Measurements from ENCODE around the gene BRME1. TPM values are rescaled to one million over a fixed set of nuclear protein-coding genes. Genes with fewer than 3 reads are reported as not detected.

BRME1 gene
- total and polyA plus RNA-seq, 9 donors, result 0.57 to 3.7 (median 2.3) TPM

DNA sequence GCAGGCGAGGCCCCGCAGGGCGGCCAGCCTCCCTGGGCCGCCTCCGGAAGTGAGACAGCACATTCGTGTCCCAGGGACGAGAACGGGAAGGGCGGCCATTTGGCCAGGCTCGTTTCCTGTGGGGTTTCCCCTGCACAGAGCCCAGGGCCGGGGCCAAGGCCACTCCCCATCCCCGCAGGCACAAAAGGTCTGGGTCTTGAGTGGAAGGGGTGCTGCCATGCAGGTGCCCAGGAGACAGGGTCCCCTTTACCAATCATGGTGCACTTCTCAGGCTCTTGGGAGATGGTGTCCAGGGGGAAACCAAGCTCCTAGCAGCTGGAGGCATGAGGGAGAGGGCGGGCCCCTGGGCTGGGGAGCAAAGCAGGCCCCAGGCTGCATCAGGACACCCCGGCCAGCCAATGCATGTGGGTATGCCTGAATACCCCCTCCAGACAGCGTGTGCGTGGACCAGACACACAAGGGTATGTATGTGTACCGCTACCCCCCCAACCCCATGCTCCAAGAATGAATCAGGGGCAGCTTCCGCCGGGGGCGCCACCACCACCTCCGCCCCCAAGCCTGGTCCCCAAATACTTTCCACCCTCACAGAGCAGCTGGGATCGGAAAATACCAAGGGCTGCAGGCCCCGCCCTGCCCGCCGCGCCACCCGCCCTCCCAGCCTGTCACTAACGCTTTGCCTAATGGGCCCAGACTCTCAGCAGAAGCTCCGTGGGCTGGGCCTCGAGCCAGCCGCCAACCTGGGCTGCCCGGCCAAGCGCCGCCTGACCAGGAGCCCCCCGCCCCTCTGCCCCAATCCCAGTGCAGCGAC, 66.6 kb downstream of the BRME1 start:
- 14 to 25% (median 20%) methylated on average over 30 to 36 of the region's 36 CpGs for WGBS, 3 donors
- H3K27me3 ChIP-seq, result no peaks in the 10 kb centered on the region
- peak; percentile 61 to 80 (median 75) for DNase-seq
- intact Hi-C loops (cut with DNase I), result no loop called here
- H3K9me3 ChIP-seq, result no peaks in the 10 kb centered on the region
- H3K4me3 ChIP-seq, result peak overlapping the region; percentile 66
- peaks cover 24% of the 10 kb centered on the region for H3K4me1 ChIP-seq (ENCODE audit: insufficient read depth)
- H3K27ac ChIP-seq, result peak overlapping the region; percentile 68 to 71
- no peaks in the 10 kb centered on the region for H3K36me3 ChIP-seq
- TF ChIP-seq POLR2A (IDR thresholded peaks at IDR 0.05) (peak; percentile 37), CTCF (IDR thresholded peaks at IDR 0.05) (no peak), EP300 (IDR thresholded peaks at IDR 0.05) (no peak)

DNA sequence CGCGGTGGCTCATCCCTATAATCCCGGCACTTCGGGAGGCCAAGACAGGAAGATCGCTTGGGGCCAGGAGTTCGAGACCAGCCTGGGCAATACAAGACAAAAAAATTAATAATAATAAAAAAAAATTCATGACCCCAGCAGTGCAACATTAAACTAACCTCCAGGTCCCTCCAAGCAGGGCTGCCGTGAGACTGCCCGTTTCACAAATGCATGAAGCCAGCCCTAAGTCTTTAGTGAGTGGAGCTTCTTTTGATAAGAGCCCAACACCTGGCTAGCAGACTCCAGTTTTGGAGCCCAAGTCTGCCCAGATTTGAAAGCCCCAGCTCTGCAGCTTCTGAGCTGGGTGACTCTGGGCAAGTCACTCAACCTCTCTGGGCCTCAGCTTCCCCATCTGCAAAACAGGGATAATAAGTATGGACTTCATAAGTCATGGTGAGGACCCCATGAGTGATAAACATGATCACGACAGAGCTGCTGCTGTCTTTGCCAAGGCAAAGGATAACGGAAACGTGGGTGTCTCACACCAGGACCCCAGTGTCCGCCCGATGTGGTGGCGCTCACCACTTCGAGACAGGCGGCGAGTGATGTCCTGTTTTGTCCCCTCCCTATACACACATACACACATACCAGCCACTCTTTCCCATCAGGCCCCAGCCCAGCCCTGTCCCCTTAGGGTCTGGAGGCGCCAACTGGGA, 67.3 kb downstream of the BRME1 start:
- TF ChIP-seq EP300 (IDR thresholded peaks at IDR 0.05) (no peak), POLR2A (IDR thresholded peaks at IDR 0.05) (no peak), CTCF (IDR thresholded peaks at IDR 0.05) (no peak)
- WGBS, 3 donors, result 64 to 74% (median 69%) methylated on average over 18 of the region's 18 CpGs
- DNase-seq, result no peak

GRCh38 chr19:13835791-13836723, 69.9 kb downstream of the BRME1 start:
- no peaks in the 10 kb centered on the region for H3K9me3 ChIP-seq
- intact Hi-C loops (cut with DNase I), result no loop called here
- peak overlapping the region; percentile 1 to 26 for H3K27ac ChIP-seq
- H3K4me3 ChIP-seq, result no peak overlapping the region
- 60 to 66% (median 64%) methylated on average over 20 to 21 of the region's 21 CpGs for WGBS, 3 donors
- peaks cover 21% of the 10 kb centered on the region for H3K4me1 ChIP-seq (ENCODE audit: insufficient read depth)
- no peaks in the 10 kb centered on the region for H3K36me3 ChIP-seq
- no peak for TF ChIP-seq CTCF (IDR thresholded peaks at IDR 0.05)
- no peak for TF ChIP-seq POLR2A (IDR thresholded peaks at IDR 0.05)
- TF ChIP-seq EP300 (IDR thresholded peaks at IDR 0.05), result no peak
- DNase-seq, result peak in 1 of 5 donors; percentile 44
- H3K27me3 ChIP-seq, result no peaks in the 10 kb centered on the region

More for the DNA sequence above, 67.3 kb downstream of the BRME1 start:
- no peaks in the 10 kb centered on the region for H3K36me3 ChIP-seq
- no peaks in the 10 kb centered on the region for H3K27me3 ChIP-seq
- no peaks in the 10 kb centered on the region for H3K9me3 ChIP-seq
- H3K4me1 ChIP-seq (ENCODE audit: insufficient read depth), result peaks cover 21% of the 10 kb centered on the region
- H3K4me3 ChIP-seq, result peak overlapping the region; percentile 66
- peak overlapping the region; percentile 68 to 71 for H3K27ac ChIP-seq
- intact Hi-C loops (cut with DNase I), result no loop called here

All from ovary (tissue), 9 donors.